Occipital lobe (tissue), 2 donors: ENCODE data around the gene FHL1. TPM values are rescaled to one million over a fixed set of nuclear protein-coding genes. Genes with fewer than 3 reads are reported as not detected.
A peak's percentile ranks its signal among the peaks of the same experiment; 100 is the strongest.
"Not testable (repeated sequence)": the region's sequence is repeated elsewhere in the genome, so short reads cannot be mapped to it uniquely, and the experiment has no call there.

ENCODE experiments used
- DNase-seq: peaks from one replicate; lab custom pipeline; 2025; lab: John Stamatoyannopoulos, UW
- total RNA-seq: library from RNA; depleted of rRNA; stranded (reverse); fragments of >200 nt; gene quantifications from one replicate; pipeline ENCODE4 v1.2.3, GENCODE V29; 2014

Gene FHL1
- total RNA-seq = 90.0 TPM

- DNase-seq = peak; percentile 43
These were observed at the start of gene FHL1 for GRCh38 chrX:136147315-136147901. Gene FHL1 (plus strand): TSS chrX:136147533.

- DNase-seq = no peak
These were observed 49.2 kb upstream of the FHL1 start for GRCh38 chrX:136097871-136098805.

DNA sequence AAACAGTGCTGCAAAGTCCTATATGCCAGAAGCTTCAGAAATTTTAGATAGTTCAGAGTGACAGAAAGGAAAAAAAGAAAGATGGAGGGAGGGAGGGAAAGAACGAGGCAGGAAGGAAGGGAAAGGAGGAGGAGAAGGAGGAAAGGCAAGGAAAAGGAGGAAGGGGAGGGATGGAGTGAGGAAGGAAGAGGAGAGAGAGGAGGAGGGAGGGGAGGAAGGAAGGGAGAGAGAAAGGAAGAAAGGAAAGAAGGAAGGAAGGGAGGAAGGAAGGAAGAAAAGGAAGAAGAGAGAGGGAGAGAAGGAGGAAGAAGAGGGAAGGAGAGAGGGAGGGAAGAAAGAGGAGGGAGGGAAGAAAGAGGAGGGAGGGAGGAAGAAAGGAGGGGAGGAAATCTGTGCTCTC lies 42.4 kb upstream of the FHL1 start:
- DNase-seq = no peak

GRCh38 chrX:136106920-136107528 lies 40.3 kb upstream of the FHL1 start:
- DNase-seq = no peak

DNA sequence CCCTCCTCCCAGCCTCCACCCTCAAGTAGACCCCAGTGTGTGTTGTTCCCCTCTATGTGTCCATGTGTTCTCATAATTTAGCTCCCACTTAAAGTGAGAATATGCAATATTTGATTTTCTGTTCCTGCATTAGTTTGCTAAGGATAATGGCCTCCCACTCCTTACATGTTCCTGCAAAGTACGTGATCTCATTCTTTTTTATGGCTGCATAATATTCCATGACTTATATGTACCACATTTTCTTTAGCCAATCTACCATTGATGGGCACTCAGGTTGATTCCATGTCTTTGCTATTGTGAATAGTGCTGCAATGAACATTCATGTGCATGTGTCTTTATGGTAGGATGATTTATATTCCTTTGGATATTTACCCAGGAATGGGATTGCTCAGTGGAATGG lies 38.4 kb upstream of the FHL1 start:
- DNase-seq = not testable (repeated sequence)

- DNase-seq = no peak
These were observed 35.0 kb upstream of the FHL1 start for GRCh38 chrX:136112286-136112685.

GRCh38 chrX:136112778-136113177 lies 34.6 kb upstream of the FHL1 start:
- DNase-seq = no peak

GRCh38 chrX:136115126-136115903 lies 32.0 kb upstream of the FHL1 start:
- DNase-seq = no peak

- no peak for DNase-seq
These were observed 31.4 kb upstream of the FHL1 start for GRCh38 chrX:136115904-136116297.

DNA sequence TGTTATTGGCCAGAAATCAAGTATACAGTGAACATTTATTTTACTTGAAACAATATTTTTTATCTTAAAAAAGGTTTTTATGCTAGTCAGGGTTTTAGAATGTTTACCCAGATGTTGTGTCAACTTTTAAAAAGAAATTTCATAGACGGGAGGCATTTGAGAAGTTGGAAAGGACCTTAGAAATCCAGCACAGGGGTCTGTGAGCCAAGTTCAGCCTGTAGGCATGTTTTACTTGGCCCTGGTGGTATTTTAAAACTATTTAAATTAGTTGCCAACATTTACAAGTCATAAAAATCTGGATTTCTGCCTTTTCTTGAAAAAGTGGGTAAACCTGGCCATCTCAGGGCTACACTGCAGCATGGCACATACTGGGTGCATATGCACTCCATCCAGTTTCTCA lies 25.5 kb upstream of the FHL1 start:
- DNase-seq = no peak

- no peak for DNase-seq
These were observed 25.1 kb upstream of the FHL1 start for GRCh38 chrX:136122207-136122606.

- no peak for DNase-seq
These were observed 22.2 kb upstream of the FHL1 start for GRCh38 chrX:136125106-136125505.

GRCh38 chrX:136126371-136126770 lies 21.0 kb upstream of the FHL1 start:
- DNase-seq = no peak

GRCh38 chrX:136126872-136127406 lies 20.4 kb upstream of the FHL1 start:
- DNase-seq = no peak

GRCh38 chrX:136128743-136129142 lies 18.6 kb upstream of the FHL1 start:
- no peak for DNase-seq

- DNase-seq = no peak
These were observed 16.2 kb upstream of the FHL1 start for GRCh38 chrX:136130931-136131833.

DNA sequence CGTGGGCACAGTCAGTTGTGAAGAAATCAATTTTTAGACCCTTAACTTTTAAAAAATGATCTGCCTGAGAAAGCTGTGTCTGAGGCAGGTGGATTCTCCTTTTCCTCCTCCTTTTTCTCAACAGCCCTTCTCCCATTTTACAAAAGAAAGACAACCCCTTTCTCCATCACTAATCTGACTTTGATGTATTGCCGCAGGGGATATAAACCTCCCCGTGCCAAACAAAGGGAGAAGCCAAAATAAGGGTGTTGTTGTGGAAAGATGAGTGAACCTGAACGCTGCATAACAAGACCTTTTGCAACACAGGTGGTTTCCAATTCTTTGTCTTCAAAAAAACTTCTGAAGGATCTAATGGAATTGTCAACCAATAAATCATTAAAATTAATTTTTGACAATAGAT lies 8.4 kb upstream of the FHL1 start:
- DNase-seq = no peak

DNA sequence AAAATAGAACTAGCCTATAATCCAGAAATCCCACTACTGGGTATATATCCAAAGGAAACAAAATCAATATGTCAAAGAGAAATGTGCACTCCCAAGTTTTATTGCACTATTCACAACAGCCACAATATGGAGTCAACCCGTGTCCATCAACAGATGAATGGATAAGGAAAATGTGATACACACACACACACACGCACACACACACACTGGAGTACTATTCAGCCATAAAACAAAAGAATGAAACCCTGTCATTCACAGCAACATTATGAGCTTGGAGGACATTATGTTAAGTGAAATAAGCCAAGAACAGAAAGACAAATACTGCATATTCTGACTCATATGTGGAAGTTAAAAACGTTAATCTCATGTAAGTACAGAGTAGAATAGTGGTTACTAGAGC lies 5.8 kb upstream of the FHL1 start:
- DNase-seq = no peak

GRCh38 chrX:136142592-136142991 lies 4.7 kb upstream of the FHL1 start:
- no peak for DNase-seq

- no peak for DNase-seq
These were observed 3.6 kb upstream of the FHL1 start for GRCh38 chrX:136143711-136144110.
